ENCODE data around the gene MACROD1. TPM values are rescaled to one million over a fixed set of nuclear protein-coding genes. Genes with fewer than 3 reads are reported as not detected.
A peak's percentile ranks its signal among the peaks of the same experiment; 100 is the strongest.
"Not testable (repeated sequence)": the region's sequence is repeated elsewhere in the genome, so short reads cannot be mapped to it uniquely, and the experiment has no call there.

Gene MACROD1
- total RNA-seq, 1 donor from 2014 or later: 8.9 TPM

GRCh38 chr11:63999349-64000025 is 166.4 kb downstream of the MACROD1 start:
- DNase-seq (ENCODE audit: low spot score): peak; percentile 85

GRCh38 chr11:63998558-63999348 is 167.2 kb downstream of the MACROD1 start:
- DNase-seq (ENCODE audit: low spot score): no peak

GRCh38 chr11:63997801-63998337 is 168.0 kb downstream of the MACROD1 start:
- no peak for DNase-seq (ENCODE audit: low spot score)

- no peak for DNase-seq (ENCODE audit: low spot score)
These were observed 168.7 kb downstream of the MACROD1 start for GRCh38 chr11:63997104-63997700.

GRCh38 chr11:63996512-63996911 is 169.4 kb downstream of the MACROD1 start:
- DNase-seq (ENCODE audit: low spot score): no peak

- DNase-seq (ENCODE audit: low spot score): no peak
These were observed 171.9 kb downstream of the MACROD1 start for GRCh38 chr11:63993993-63994392.

GRCh38 chr11:63993100-63993499 is 172.8 kb downstream of the MACROD1 start:
- no peak for DNase-seq (ENCODE audit: low spot score)

GRCh38 chr11:63991558-63991957 is 174.4 kb downstream of the MACROD1 start:
- DNase-seq (ENCODE audit: low spot score): no peak

GRCh38 chr11:63986932-63987513 is 178.9 kb downstream of the MACROD1 start:
- DNase-seq (ENCODE audit: low spot score): no peak

GRCh38 chr11:63986156-63986931 is 179.6 kb downstream of the MACROD1 start, which contains the start of gene OTUB1:
Gene OTUB1 (plus strand): TSS chr11:63986438. CDS start chr11:63986457, 19 bp downstream.
- DNase-seq (ENCODE audit: low spot score): peak; percentile 97

GRCh38 chr11:63985812-63986155 is 180.1 kb downstream of the MACROD1 start:
- DNase-seq (ENCODE audit: low spot score): no peak

- no peak for DNase-seq (ENCODE audit: low spot score)
These were observed 186.5 kb downstream of the MACROD1 start for GRCh38 chr11:63979426-63979825.

- peak; percentile 52 for DNase-seq (ENCODE audit: low spot score)
These were observed 187.2 kb downstream of the MACROD1 start for GRCh38 chr11:63978551-63979239.

GRCh38 chr11:63974259-63975143 is 191.4 kb downstream of the MACROD1 start, which contains the start of gene COX8A:
Gene COX8A (plus strand): TSS chr11:63974620. CDS start chr11:63974681, 61 bp downstream.
- peak; percentile 100 for DNase-seq (ENCODE audit: low spot score)

- not testable (repeated sequence) for DNase-seq (ENCODE audit: low spot score)
These were observed 192.0 kb downstream of the MACROD1 start for GRCh38 chr11:63973912-63974258.

- DNase-seq (ENCODE audit: low spot score): no peak
These were observed 195.0 kb downstream of the MACROD1 start for GRCh38 chr11:63970902-63971301.

GRCh38 chr11:63969461-63969860 is 196.5 kb downstream of the MACROD1 start:
- no peak for DNase-seq (ENCODE audit: low spot score)

- no peak for DNase-seq (ENCODE audit: low spot score)
These were observed 199.5 kb downstream of the MACROD1 start for GRCh38 chr11:63966444-63966843.

- DNase-seq (ENCODE audit: low spot score): not testable (repeated sequence)
These were observed 202.0 kb downstream of the MACROD1 start for GRCh38 chr11:63963895-63964294.
